Mesendoderm (in vitro differentiated cells): ENCODE data around the gene RBL1.
"Not testable (repeated sequence)": the region's sequence is repeated elsewhere in the genome, so short reads cannot be mapped to it uniquely, and the experiment has no call there.

ENCODE experiments used
- DNase-seq: peaks from one replicate; pipeline ENCODE4 v3.0.0; 2013
- H2AK5ac ChIP-seq: 2 replicates; pipeline ENCODE4 v1.6.1; 2013; ENCODE audit warnings: low read length, inconsistent platforms
- H2BK120ac ChIP-seq: 2 replicates; pipeline ENCODE4 v1.6.1; 2013; ENCODE audit warnings: low read depth, mild to moderate bottlenecking, low read length, moderate library complexity, mixed read lengths
- H2BK15ac ChIP-seq: replicated peaks from 2 replicates; pipeline ENCODE4 v1.6.1; 2013; ENCODE audit warnings: low read depth, mild to moderate bottlenecking, moderate library complexity
- H2BK5ac ChIP-seq: 2 replicates; pipeline ENCODE4 v1.6.1; 2013; ENCODE audit warnings: low read length, inconsistent platforms
- H3K18ac ChIP-seq: 2 replicates; pipeline ENCODE4 v1.6.1; 2013; ENCODE audit warnings: mild to moderate bottlenecking, low read length, mixed read lengths
- H3K23ac ChIP-seq: one replicate; pipeline ENCODE4 v1.6.1; 2013; ENCODE audit warnings: low read length
- H3K27ac ChIP-seq: 2 replicates; pipeline ENCODE4 v1.5.1; 2013; ENCODE audit warnings: low read depth, mild to moderate bottlenecking, inconsistent platforms, low read length, moderate library complexity
- H3K27me3 ChIP-seq: 2 replicates; pipeline ENCODE4 v1.6.1; 2013; ENCODE audit warnings: low read length, control low read depth, mild to moderate bottlenecking, inconsistent platforms; ENCODE audit not compliant: insufficient read depth, poor library complexity
- H3K36me3 ChIP-seq: 2 replicates; pipeline ENCODE4 v1.6.1; 2013; ENCODE audit warnings: low read length, inconsistent platforms; ENCODE audit not compliant: control insufficient read depth, insufficient read depth
- H3K4ac ChIP-seq: one replicate; pipeline ENCODE4 v1.6.1; 2013; ENCODE audit warnings: low read depth, mild to moderate bottlenecking, low read length, moderate library complexity
- H3K4me1 ChIP-seq: 2 replicates; pipeline ENCODE4 v1.6.1; 2013; ENCODE audit warnings: low read depth, low read length, inconsistent platforms; ENCODE audit not compliant: control insufficient read depth
- H3K4me2 ChIP-seq: 2 replicates; pipeline ENCODE4 v1.6.1; 2013; ENCODE audit warnings: low read length
- H3K4me3 ChIP-seq: 2 replicates; pipeline ENCODE4 v1.5.1; 2013; ENCODE audit warnings: mild to moderate bottlenecking, low read length
- H3K56ac ChIP-seq: one replicate; pipeline ENCODE4 v1.6.1; 2013; ENCODE audit warnings: low read length
- H3K79me1 ChIP-seq: 2 replicates; pipeline ENCODE4 v1.6.1; 2013; ENCODE audit warnings: low read length, inconsistent platforms
- H3K79me2 ChIP-seq: 2 replicates; pipeline ENCODE4 v1.6.1; 2013; ENCODE audit warnings: mild to moderate bottlenecking, low read length; ENCODE audit not compliant: control insufficient read depth, insufficient read depth
- H3K9ac ChIP-seq: 2 replicates; pipeline ENCODE4 v1.6.1; 2013; ENCODE audit warnings: low read length, inconsistent platforms
- H4K5ac ChIP-seq: one replicate; pipeline ENCODE4 v1.6.1; 2013; ENCODE audit warnings: low read length
- H4K8ac ChIP-seq: one replicate; pipeline ENCODE4 v1.6.1; 2013; ENCODE audit warnings: low read depth, mild to moderate bottlenecking, control low read depth, low read length, moderate library complexity
- WGBS: extraction: QIAGEN DNeasy Blood & Tissue Kit; methylation state at CpG from one replicate; pipeline ENCODE4 v1.1.7; 2013; ENCODE audit warnings: low lambda C conversion rate, missing lambda C conversion rate; ENCODE audit not compliant: insufficient coverage; ENCODE audit errors: extremely low coverage; 5-methylcytosine and 5-hydroxymethylcytosine counted together

RBL1 gene

GRCh38 chr20:37053230-37053950 lies 42.4 kb downstream of the RBL1 start:
- no CpG with 5 or more reads among the region's 4 CpGs for WGBS
- H2BK120ac ChIP-seq, result no peak overlapping the region

GRCh38 chr20:37042986-37043972 lies 52.5 kb downstream of the RBL1 start:
- Histone ChIP-seq H3K18ac (no peak overlapping the region), H3K27me3 (no peaks in the 10 kb centered on the region), H2BK120ac (no peak overlapping the region), H2BK5ac (no peak overlapping the region), H3K4me3 (no peak overlapping the region), H3K79me1 (no peaks in the 10 kb centered on the region), H3K4ac (no peak overlapping the region), H4K8ac (no peak overlapping the region), H2AK5ac (no peak overlapping the region), H2BK15ac (no peak overlapping the region), H4K5ac (no peak overlapping the region), H3K36me3 (no peaks in the 10 kb centered on the region), H3K79me2 (no peaks in the 10 kb centered on the region), H3K27ac (no peak overlapping the region), H3K4me2 (no peak overlapping the region), H3K56ac (no peak overlapping the region), H3K9ac (no peak overlapping the region), H3K4me1 (no peaks in the 10 kb centered on the region), H3K23ac (no peak overlapping the region)
- no peak for DNase-seq
- no CpG with 5 or more reads among the region's 17 CpGs for WGBS

More at GRCh38 chr20:37053230-37053950, 42.4 kb downstream of the RBL1 start:
- no peak overlapping the region for H4K5ac ChIP-seq
- no peak overlapping the region for H2AK5ac ChIP-seq
- no peak overlapping the region for H3K18ac ChIP-seq
- no peaks in the 10 kb centered on the region for H3K79me2 ChIP-seq
- no peak overlapping the region for H4K8ac ChIP-seq
- no peak overlapping the region for H3K23ac ChIP-seq
- no peaks in the 10 kb centered on the region for H3K36me3 ChIP-seq
- H2BK15ac ChIP-seq, result no peak overlapping the region
- H3K27me3 ChIP-seq, result no peaks in the 10 kb centered on the region
- H3K4ac ChIP-seq, result no peak overlapping the region
- no peak overlapping the region for H3K4me2 ChIP-seq
- DNase-seq, result no peak
- no peak overlapping the region for H3K9ac ChIP-seq
- H3K56ac ChIP-seq, result no peak overlapping the region
- H3K79me1 ChIP-seq, result no peaks in the 10 kb centered on the region
- no peak overlapping the region for H3K4me3 ChIP-seq
- no peak overlapping the region for H2BK5ac ChIP-seq
- H3K4me1 ChIP-seq, result no peaks in the 10 kb centered on the region
- no peak overlapping the region for H3K27ac ChIP-seq

- H3K27me3 ChIP-seq, H4K8ac ChIP-seq, H3K18ac ChIP-seq, H3K4me2 ChIP-seq, H3K4ac ChIP-seq, H3K56ac ChIP-seq, H2BK15ac ChIP-seq, DNase-seq, H3K79me2 ChIP-seq, H3K4me1 ChIP-seq, H3K4me3 ChIP-seq, H3K36me3 ChIP-seq, H3K23ac ChIP-seq, H2BK5ac ChIP-seq, H3K27ac ChIP-seq, H4K5ac ChIP-seq, H2AK5ac ChIP-seq, H3K9ac ChIP-seq, H3K79me1 ChIP-seq, H2BK120ac ChIP-seq: not testable (repeated sequence)
- no CpG with 5 or more reads among the region's 2 CpGs for WGBS
Observed at GRCh38 chr20:37039366-37039765, 56.4 kb downstream of the RBL1 start.

- H3K9ac ChIP-seq, result no peak overlapping the region
- WGBS, result no CpG with 5 or more reads among the region's 4 CpGs
- no peaks in the 10 kb centered on the region for H3K36me3 ChIP-seq
- no peak overlapping the region for H3K4ac ChIP-seq
- H3K79me2 ChIP-seq, result no peaks in the 10 kb centered on the region
- no peak overlapping the region for H2AK5ac ChIP-seq
- no peak overlapping the region for H3K18ac ChIP-seq
- no peak overlapping the region for H3K23ac ChIP-seq
- no peak overlapping the region for H4K5ac ChIP-seq
- no peak overlapping the region for H3K4me3 ChIP-seq
- no peak overlapping the region for H3K4me2 ChIP-seq
- no peak for DNase-seq
- no peaks in the 10 kb centered on the region for H3K4me1 ChIP-seq
- no peaks in the 10 kb centered on the region for H3K79me1 ChIP-seq
- no peaks in the 10 kb centered on the region for H3K27me3 ChIP-seq
- no peak overlapping the region for H4K8ac ChIP-seq
- H2BK120ac ChIP-seq, result no peak overlapping the region
- no peak overlapping the region for H2BK5ac ChIP-seq
- H3K56ac ChIP-seq, result no peak overlapping the region
- no peak overlapping the region for H3K27ac ChIP-seq
- H2BK15ac ChIP-seq, result no peak overlapping the region
Observed at GRCh38 chr20:37032077-37032476, 63.7 kb downstream of the RBL1 start.

- H2BK5ac ChIP-seq, result no peak overlapping the region
- H3K4me3 ChIP-seq, result no peak overlapping the region
- H3K9ac ChIP-seq, result no peak overlapping the region
- WGBS, result no CpG with 5 or more reads among the region's 2 CpGs
- no peaks in the 10 kb centered on the region for H3K36me3 ChIP-seq
- no peaks in the 10 kb centered on the region for H3K79me2 ChIP-seq
- H2BK120ac ChIP-seq, result no peak overlapping the region
- no peak overlapping the region for H3K23ac ChIP-seq
- H3K4me2 ChIP-seq, result no peak overlapping the region
- H4K8ac ChIP-seq, result no peak overlapping the region
- no peak overlapping the region for H3K18ac ChIP-seq
- H3K27me3 ChIP-seq, result no peaks in the 10 kb centered on the region
- H3K56ac ChIP-seq, result no peak overlapping the region
- H3K79me1 ChIP-seq, result no peaks in the 10 kb centered on the region
- H2AK5ac ChIP-seq, result no peak overlapping the region
- no peak for DNase-seq
- no peak overlapping the region for H4K5ac ChIP-seq
- no peaks in the 10 kb centered on the region for H3K4me1 ChIP-seq
- H2BK15ac ChIP-seq, result no peak overlapping the region
- H3K4ac ChIP-seq, result no peak overlapping the region
- H3K27ac ChIP-seq, result no peak overlapping the region
Observed at GRCh38 chr20:37020636-37021035, 75.2 kb downstream of the RBL1 start.
